GM23338 (cell line): Measurements from ENCODE around the gene RXRA. TPM values are rescaled to one million over a fixed set of nuclear protein-coding genes. Genes with fewer than 3 reads are reported as not detected.

Source experiments
- ATAC-seq: fragments of 200-7000 bp; cut with Tn5 transposase; 3 replicates; pipeline ENCODE4 v1.9.1; 2020
- DNase-seq: peaks from one replicate; pipeline ENCODE4 v3.0.0-alpha.2; 2015; ENCODE audit warnings: low spot score
- H2AFZ ChIP-seq: fragments of 200-600 bp; sonication (generic); 2 replicates; pipeline ENCODE4 v1.8.0; 2016; ENCODE audit warnings: antibody characterized with exemption, mild to moderate bottlenecking, moderate library complexity
- H3F3A ChIP-seq: fragments of 200-600 bp; sonication (generic); replicated peaks from 2 replicates; pipeline ENCODE4 v1.8.0; 2017; ENCODE audit warnings: antibody characterized with exemption, mixed run types, low read depth
- H3K27ac ChIP-seq: fragments of 200-600 bp; sonication (generic); 2 replicates; pipeline ENCODE4 v1.6.1; 2016; ENCODE audit warnings: low read depth
- H3K27me3 ChIP-seq: fragments of 200-600 bp; sonication (generic); 2 replicates; pipeline ENCODE4 v1.8.0; 2016; ENCODE audit warnings: mild to moderate bottlenecking, mixed run types, moderate library complexity; ENCODE audit not compliant: insufficient read depth
- H3K36me3 ChIP-seq: fragments of 200-600 bp; sonication (generic); 2 replicates; pipeline ENCODE4 v1.8.0; 2016; ENCODE audit warnings: mild to moderate bottlenecking; ENCODE audit not compliant: insufficient read depth
- H3K4me1 ChIP-seq: fragments of 200-600 bp; sonication (generic); 2 replicates; pipeline ENCODE4 v1.8.0; 2016; ENCODE audit warnings: mild to moderate bottlenecking, moderate library complexity; ENCODE audit not compliant: insufficient read depth
- H3K4me2 ChIP-seq: fragments of 200-600 bp; sonication (generic); 2 replicates; pipeline ENCODE4 v1.7.1; 2017; ENCODE audit warnings: mixed run types
- H3K4me3 ChIP-seq: fragments of 200-600 bp; sonication (generic); 2 replicates; pipeline ENCODE4 v1.6.1; 2016; ENCODE audit warnings: mixed run types
- H3K79me2 ChIP-seq: fragments of 200-600 bp; sonication (generic); replicated peaks from 2 replicates; pipeline ENCODE4 v1.8.0; 2017; ENCODE audit warnings: mild to moderate bottlenecking; ENCODE audit not compliant: insufficient read depth
- H3K9me2 ChIP-seq: fragments of 200-600 bp; sonication (generic); 2 replicates; pipeline ENCODE4 v1.8.0; 2017; ENCODE audit not compliant: insufficient read depth
- H4K20me1 ChIP-seq: fragments of 200-600 bp; sonication (generic); replicated peaks from 2 replicates; pipeline ENCODE4 v1.8.0; 2017; ENCODE audit warnings: mild to moderate bottlenecking; ENCODE audit not compliant: insufficient read depth
- H3K27ac Mint-ChIP-seq: 2 replicates; pipeline ENCODE4 v1.8.0; 2020; ENCODE audit warnings: inconsistent platforms, mild to moderate bottlenecking, moderate library complexity, mixed read lengths
- H3K27me3 Mint-ChIP-seq: 3 replicates; pipeline ENCODE4 v1.8.0; 2022; ENCODE audit warnings: low read depth, mild to moderate bottlenecking, moderate library complexity, mixed read lengths, inconsistent platforms; ENCODE audit not compliant: insufficient read depth, poor library complexity
- H3K36me3 Mint-ChIP-seq: 3 replicates; pipeline ENCODE4 v1.8.0; 2021; ENCODE audit warnings: low read depth, mild to moderate bottlenecking, inconsistent platforms, moderate library complexity, mixed read lengths
- H3K4me1 Mint-ChIP-seq: 3 replicates; pipeline ENCODE4 v1.8.0; 2020; ENCODE audit warnings: mild to moderate bottlenecking, inconsistent platforms, mixed read lengths
- H3K4me3 Mint-ChIP-seq: 3 replicates; pipeline ENCODE4 v1.8.0; 2021; ENCODE audit warnings: moderate library complexity, mild to moderate bottlenecking, inconsistent platforms, mixed read lengths
- H3K9me3 Mint-ChIP-seq: 3 replicates; pipeline ENCODE4 v1.8.0; 2020; ENCODE audit warnings: moderate library complexity, mild to moderate bottlenecking, inconsistent platforms, mixed read lengths
- CREB1 ChIP-seq: fragments of 250-450 bp; sonication (Bioruptor Pico); IDR thresholded peaks from 2 replicates; pipeline ENCODE4 v1.5.0; 2020; ENCODE audit warnings: low read depth, mild to moderate bottlenecking, moderate library complexity
- ZNF114 ChIP-seq: fragments of 250-450 bp; sonication (Bioruptor Pico); IDR thresholded peaks from 2 replicates; pipeline ENCODE4 v1.5.0; 2020; ENCODE audit warnings: mild to moderate bottlenecking, moderate library complexity
- polyA plus RNA-seq: library from polyadenylated mRNA; unstranded; fragments of >200 nt; fragmentation: Nextera tagmentation; extraction: Ambion mirVana; gene quantifications from 2 replicates; pipeline ENCODE4 v1.2.1, GENCODE V29; 2016
- total RNA-seq: library from RNA; depleted of rRNA; stranded (reverse); fragments of >200 nt; shearing (Covaris generic); gene quantifications from 2 replicates; pipeline ENCODE4 v1.2.3, GENCODE V29; 2014
- TF ChIP-seq, protein P1 (sequence below): fragments of 250-450 bp; sonication (Bioruptor Pico); IDR thresholded peaks from 2 replicates; pipeline ENCODE4 v1.5.0; 2020; ENCODE audit warnings: mild to moderate bottlenecking, moderate library complexity

The RXRA gene
- total and polyA plus RNA-seq, 2 experiments from 2014 or later = 4.9 to 17.9 TPM

DNA sequence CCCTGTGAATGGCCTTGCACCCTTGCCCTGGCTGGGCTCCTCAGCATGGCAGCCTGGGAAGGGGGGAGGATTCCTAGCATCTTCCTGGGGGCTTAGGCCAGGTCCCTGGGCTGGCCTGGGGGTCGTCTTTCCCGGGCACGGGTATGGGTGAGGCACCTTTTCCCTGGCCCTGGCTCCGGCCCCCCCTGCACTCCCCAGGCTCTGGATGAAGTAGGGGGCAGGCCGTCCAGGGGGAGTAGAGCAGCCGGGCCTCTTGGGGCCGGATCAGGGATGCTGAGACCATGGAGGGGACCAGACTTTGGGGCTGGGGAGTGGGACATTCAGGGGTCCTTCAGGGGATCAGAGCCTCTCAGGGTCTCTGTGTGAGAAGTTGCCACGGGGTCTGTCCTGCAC, 6.6 kb downstream of the RXRA start (continued):
- TF ChIP-seq, protein P1, sequence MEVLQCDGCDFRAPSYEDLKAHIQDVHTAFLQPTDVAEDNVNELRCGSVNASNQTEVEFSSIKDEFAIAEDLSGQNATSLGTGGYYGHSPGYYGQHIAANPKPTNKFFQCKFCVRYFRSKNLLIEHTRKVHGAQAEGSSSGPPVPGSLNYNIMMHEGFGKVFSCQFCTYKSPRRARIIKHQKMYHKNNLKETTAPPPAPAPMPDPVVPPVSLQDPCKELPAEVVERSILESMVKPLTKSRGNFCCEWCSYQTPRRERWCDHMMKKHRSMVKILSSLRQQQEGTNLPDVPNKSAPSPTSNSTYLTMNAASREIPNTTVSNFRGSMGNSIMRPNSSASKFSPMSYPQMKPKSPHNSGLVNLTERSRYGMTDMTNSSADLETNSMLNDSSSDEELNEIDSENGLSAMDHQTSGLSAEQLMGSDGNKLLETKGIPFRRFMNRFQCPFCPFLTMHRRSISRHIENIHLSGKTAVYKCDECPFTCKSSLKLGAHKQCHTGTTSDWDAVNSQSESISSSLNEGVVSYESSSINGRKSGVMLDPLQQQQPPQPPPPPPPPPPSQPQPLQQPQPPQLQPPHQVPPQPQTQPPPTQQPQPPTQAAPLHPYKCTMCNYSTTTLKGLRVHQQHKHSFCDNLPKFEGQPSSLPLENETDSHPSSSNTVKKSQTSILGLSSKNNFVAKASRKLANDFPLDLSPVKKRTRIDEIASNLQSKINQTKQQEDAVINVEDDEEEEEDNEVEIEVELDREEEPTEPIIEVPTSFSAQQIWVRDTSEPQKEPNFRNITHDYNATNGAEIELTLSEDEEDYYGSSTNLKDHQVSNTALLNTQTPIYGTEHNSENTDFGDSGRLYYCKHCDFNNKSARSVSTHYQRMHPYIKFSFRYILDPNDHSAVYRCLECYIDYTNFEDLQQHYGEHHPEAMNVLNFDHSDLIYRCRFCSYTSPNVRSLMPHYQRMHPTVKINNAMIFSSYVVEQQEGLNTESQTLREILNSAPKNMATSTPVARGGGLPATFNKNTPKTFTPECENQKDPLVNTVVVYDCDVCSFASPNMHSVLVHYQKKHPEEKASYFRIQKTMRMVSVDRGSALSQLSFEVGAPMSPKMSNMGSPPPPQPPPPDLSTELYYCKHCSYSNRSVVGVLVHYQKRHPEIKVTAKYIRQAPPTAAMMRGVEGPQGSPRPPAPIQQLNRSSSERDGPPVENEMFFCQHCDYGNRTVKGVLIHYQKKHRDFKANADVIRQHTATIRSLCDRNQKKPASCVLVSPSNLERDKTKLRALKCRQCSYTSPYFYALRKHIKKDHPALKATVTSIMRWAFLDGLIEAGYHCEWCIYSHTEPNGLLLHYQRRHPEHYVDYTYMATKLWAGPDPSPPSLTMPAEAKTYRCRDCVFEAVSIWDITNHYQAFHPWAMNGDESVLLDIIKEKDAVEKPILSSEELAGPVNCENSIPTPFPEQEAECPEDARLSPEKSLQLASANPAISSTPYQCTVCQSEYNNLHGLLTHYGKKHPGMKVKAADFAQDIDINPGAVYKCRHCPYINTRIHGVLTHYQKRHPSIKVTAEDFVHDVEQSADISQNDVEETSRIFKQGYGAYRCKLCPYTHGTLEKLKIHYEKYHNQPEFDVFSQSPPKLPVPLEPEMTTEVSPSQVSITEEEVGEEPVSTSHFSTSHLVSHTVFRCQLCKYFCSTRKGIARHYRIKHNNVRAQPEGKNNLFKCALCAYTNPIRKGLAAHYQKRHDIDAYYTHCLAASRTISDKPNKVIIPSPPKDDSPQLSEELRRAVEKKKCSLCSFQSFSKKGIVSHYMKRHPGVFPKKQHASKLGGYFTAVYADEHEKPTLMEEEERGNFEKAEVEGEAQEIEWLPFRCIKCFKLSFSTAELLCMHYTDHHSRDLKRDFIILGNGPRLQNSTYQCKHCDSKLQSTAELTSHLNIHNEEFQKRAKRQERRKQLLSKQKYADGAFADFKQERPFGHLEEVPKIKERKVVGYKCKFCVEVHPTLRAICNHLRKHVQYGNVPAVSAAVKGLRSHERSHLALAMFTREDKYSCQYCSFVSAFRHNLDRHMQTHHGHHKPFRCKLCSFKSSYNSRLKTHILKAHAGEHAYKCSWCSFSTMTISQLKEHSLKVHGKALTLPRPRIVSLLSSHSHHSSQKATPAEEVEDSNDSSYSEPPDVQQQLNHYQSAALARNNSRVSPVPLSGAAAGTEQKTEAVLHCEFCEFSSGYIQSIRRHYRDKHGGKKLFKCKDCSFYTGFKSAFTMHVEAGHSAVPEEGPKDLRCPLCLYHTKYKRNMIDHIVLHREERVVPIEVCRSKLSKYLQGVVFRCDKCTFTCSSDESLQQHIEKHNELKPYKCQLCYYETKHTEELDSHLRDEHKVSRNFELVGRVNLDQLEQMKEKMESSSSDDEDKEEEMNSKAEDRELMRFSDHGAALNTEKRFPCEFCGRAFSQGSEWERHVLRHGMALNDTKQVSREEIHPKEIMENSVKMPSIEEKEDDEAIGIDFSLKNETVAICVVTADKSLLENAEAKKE (CRISPR knock-in tag) = no peak
- no peak for TF ChIP-seq CREB1 (CRISPR knock-in tag)

DNA sequence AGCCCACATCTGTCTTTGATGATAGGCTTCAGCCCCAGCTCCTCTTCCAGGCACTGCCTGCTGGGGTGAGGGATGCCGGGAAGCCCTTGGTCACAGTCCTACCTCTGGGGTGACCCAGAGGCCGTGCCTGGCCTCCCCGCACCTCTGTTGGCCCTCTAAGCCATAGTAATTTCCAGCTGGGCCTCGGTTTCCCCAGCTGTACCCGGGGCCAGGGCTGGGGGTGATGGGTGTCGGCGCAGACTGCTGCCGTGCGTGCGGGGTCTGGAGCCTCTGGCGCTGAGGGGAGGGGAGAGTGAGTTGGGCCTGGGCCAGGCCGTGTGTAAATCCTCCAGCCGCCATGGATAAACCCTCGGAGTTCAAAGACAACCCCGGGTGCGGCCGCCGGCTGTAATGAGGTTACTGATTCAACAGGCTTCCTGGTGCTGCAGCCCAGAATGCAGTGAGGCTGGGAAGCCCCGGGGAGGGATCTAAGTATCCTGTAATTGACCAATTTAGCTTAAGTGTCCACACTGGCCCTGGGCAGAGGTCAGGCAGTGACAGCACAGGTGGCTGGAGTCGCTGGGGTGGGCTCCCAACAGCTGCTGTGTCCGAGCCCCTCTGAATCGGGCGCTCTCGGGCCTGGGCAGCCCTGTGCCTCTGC, 7.1 kb downstream of the RXRA start:
- no peaks in the 10 kb centered on the region for H3K36me3 Mint-ChIP-seq
- H2AFZ ChIP-seq = no peak overlapping the region
- H3F3A ChIP-seq = no peaks in the 10 kb centered on the region
- H3K27ac ChIP-seq = no peak overlapping the region
- H3K4me1 Mint-ChIP-seq = peaks cover 24% of the 10 kb centered on the region
- no peak for TF ChIP-seq ZNF114 (CRISPR knock-in tag)
- DNase-seq = no peak
- no peak overlapping the region for H3K27ac Mint-ChIP-seq
- H3K4me3 ChIP-seq = no peak overlapping the region
- no peak for ATAC-seq
- peaks cover 4% of the 10 kb centered on the region; the same call in 1 of the 2 replicates for H4K20me1 ChIP-seq
- no peaks in the 10 kb centered on the region for H3K27me3 ChIP-seq
- peaks cover 4% of the 10 kb centered on the region for H3K27me3 Mint-ChIP-seq
- H3K4me3 Mint-ChIP-seq = no peak overlapping the region
- H3K36me3 ChIP-seq = no peaks in the 10 kb centered on the region
- H3K4me2 ChIP-seq = no peak overlapping the region
- peaks cover 90% of the 10 kb centered on the region for H3K79me2 ChIP-seq
- no peaks in the 10 kb centered on the region for H3K9me3 Mint-ChIP-seq
- no peaks in the 10 kb centered on the region for H3K9me2 ChIP-seq
- H3K4me1 ChIP-seq = no peaks in the 10 kb centered on the region
